SIG-M5 (cell line): ENCODE data around the gene SERF2.
A peak's percentile ranks its signal among the peaks of the same experiment; 100 is the strongest.
"Not testable (repeated sequence)": the region's sequence is repeated elsewhere in the genome, so short reads cannot be mapped to it uniquely, and the experiment has no call there.

Experiments
- DNase-seq: peaks from one replicate; lab custom pipeline; 2025; lab: John Stamatoyannopoulos, UW

Gene SERF2

DNA sequence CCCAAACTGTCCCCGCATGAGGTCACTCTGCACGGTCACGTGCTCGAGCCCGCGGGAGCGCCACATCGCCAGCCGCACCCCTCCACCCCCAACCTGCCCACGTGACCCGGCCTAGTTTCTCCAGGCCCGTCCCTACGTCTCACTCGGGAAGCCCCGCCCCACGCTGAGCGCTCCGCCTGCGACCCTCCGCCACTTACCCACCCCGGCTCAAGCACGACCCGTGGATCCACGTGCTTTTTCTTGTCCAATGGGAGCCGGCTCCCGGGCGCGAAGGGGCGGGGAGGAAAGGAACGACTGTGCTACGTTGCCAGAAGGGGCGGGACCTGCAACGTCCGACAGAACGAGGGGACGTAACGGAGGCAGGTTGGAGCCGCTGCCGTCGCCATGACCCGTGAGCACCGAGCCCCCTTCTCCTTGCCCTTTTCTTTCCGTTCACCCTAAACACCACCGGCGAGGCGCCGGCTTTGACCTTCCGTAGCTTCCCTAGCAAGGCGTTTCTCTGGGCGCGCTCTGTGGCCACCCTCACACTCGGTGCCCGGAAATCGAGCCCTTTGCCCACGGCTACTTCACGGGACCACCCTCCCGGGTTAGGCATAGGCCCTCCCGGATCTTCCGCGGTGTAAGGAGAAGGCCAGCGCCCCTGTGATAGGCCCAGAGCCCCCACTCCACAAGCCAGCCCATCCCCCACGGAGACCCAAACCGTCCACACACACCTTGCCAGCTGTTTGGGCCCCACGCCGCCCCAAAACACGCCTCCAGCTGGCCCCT lies at the start of gene SERF2:
TSS of gene SERF2 (plus strand) at position 328 of the 768 bp plus-strand sequence. CDS start at position 385, 57 bp downstream.
- DNase-seq: peak; percentile 91

DNA sequence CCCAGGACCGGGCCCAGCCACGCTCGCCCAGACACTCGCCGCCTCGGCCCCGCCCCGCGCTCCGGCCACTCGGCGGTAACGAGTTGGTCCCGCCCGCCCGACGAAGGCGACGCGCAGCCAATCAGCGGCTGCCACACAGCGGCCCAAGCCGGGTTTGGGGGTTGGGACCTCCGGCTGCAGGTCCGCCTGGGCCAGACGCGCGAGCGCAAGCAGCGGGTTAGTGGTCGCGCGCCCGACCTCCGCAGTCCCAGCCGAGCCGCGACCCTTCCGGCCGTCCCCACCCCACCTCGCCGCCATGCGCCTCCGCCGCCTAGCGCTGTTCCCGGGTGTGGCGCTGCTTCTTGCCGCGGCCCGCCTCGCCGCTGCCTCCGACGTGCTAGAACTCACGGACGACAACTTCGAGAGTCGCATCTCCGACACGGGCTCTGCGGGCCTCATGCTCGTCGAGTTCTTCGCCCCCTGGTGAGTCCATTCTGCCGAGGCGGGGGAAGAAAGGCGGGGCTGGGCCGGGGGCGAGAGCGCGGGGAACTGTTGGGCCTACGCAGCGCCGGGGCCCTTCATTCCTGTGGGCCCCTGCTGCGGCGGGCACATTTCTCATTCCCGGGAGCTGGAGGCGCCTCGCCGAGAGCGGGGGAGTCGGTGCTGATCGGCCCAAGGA lies 45.7 kb upstream of the SERF2 start, which contains the start of gene PDIA3:
TSS of gene PDIA3 (plus strand) at position 194 of the 658 bp plus-strand sequence. CDS start at position 296, 102 bp downstream.
- DNase-seq: not testable (repeated sequence)

GRCh38 chr15:43746903-43747309 lies 45.2 kb upstream of the SERF2 start:
- not testable (repeated sequence) for DNase-seq

DNA sequence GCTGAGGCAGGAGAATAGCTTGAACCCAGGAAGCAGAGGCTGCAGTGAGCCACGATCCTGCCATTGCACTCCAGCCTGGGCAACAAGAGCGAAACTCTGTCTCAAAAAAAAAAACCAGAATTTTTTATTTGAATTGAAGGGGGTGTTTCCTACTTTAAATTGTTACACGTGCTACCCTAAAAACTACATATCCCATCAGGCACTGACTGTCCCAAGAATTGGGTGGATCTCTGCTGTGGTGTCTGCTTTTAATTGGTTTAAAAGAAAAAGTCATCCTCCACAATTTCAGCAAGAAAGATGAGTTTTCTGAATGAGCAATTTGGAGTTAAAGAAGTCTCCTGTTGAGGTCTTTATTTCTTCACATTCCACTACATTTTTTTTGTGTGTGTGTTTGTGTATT lies 43.7 kb upstream of the SERF2 start:
- no peak for DNase-seq

- DNase-seq: no peak
Measured at GRCh38 chr15:43749690-43750345, 42.3 kb upstream of the SERF2 start.

- no peak for DNase-seq
Measured at GRCh38 chr15:43751885-43752284, 40.2 kb upstream of the SERF2 start.

DNA sequence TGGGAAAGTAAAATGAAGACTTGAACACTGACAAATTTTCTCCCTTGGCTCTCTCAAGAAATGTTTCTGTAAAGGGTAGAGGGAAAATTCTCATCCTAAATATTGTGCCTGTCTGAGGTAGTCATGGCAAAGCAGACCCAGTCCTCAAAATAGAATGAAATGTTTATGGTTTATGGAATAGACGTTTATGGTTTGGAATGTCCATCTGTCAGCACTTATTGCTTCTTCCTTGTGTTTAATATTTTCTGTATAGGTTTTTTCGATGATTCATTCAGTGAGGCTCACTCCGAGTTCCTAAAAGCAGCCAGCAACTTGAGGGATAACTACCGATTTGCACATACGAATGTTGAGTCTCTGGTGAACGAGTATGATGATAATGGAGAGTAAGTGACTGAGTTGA lies 29.3 kb upstream of the SERF2 start:
- no peak for DNase-seq

DNA sequence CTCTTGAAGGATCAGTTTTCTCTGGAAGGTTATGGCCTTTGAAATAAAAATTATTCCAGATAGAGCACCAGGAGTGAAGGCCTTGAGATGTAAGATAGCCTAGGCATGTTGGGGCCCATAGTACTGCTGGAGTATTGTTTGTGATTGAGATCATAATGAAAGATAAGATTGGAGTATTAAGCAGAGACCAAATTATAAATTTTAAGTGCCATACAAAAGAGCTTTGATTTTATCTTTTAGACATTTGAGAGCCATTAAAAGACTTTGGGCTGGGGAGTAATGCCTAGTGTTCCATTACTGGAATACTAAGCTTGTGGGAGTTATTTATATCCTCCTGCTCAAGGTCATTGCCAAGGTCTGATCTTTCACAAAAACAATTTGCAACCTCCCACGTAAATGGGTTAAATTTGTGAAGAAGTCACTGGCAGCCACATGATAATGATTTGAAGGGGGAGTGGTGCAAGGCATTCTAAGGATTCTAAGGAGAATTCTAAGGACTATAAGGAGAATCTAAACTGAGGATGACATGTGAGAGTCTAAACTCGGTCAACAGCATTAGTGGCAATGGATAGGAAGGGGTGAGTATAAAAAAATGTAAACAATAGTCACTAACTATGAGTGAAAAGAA lies 28.2 kb upstream of the SERF2 start:
- DNase-seq: no peak

DNA sequence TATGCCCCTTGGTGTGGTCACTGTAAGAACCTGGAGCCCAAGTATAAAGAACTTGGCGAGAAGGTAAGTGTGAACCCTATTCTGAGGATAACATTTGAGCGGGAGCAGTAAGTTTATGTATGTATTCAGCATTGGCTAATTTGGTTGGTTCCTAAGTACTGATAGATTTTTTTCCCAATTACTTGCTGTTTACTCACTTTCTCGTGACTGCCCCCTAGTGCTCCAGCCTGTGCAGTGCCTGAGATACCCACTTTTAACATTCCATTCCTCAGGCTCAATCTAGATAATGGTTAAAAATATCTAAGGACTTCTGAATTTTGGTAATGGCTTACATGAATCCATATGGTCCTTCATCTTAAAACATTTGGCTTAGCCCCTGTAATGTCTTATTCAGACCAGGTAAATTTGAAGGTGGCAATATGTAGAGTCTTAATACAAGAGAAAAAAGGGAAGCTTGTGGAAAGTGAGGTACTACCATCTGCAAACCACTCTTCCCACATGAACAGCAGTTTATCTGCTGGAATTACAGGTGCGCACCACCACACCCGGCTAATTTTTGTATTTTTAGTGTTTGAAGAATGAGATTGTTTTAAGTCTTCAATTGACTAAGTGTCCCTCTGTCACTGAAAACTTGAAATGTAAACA lies 22.4 kb upstream of the SERF2 start:
- no peak for DNase-seq

- no peak for DNase-seq
Measured at GRCh38 chr15:43771816-43772215, 20.3 kb upstream of the SERF2 start.

DNA sequence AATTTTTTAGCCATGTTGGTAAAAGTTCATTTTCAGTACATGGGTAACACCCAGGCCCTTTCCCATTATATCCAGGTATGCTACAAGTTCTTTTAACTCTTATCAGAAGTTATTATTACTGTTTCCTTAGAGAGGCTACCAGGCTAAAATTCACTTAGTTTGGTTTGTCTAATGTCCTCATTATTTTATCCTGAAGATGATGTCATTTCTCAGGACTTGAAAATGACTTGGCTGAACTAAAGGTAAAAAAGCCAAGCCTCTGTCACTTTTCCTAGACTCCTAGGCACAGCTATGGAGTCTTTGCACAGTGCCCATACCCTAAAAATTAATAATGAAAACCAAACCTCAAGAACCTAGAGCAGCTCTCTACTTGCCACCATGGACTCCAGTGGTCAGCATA lies 19.5 kb upstream of the SERF2 start:
- no peak for DNase-seq

- DNase-seq: no peak
Measured at GRCh38 chr15:43774062-43774461, 18.1 kb upstream of the SERF2 start.

DNA sequence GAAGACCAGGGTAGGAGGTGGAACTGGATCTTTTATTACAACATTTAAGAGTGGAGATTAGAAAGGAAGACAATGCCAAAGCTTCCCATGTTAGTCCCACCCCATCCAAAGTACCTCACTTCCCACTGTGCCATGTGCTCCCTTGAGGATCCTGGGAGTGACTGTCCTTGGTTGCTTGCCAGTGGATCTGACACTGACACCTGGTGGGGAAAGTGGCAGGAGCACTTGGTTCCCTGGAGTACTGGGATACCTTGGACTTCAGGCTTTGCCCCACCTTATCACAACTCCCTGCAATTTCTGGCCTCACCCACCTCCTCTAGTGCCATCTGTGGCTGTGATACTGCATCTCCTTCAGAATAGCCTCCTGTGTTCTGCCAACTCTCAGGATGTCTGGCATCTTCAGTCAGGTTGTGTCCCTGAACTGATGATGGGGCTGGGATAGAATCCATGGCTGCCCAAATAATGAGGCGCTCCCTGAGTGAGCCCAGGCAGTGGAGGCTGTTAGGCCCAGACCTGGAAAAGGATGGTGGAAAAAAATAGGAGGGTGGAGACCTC lies 16.6 kb upstream of the SERF2 start:
- no peak for DNase-seq

DNA sequence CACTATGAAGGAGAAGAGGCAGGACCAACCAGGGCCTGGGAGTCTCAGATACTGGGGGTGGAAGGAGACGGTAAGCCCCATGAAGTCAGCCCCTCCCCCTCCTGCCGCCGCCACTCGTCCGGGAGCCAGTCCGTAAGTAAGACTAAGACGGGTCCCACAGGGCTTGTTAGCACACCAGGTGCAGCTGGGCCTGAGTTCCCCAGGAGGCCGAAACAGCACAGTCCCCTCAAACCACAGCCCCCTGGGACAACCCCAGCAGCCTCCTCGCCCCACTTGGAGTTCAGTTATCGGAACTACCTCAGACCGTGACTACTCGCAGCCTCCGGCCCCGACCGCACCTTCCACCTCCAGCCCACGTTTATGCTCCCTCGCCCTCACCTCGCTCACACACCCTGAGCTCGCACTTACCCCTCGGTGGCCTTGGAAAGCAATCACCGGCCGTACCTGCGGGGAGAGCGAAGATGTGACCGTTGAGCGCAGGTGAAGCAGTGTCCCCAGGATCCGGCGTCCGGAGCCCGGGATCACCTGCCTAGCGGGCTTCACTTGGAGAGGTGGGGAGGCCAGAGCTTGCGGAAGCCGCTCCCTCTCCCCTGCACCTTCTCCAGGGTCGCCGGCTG lies 15.9 kb upstream of the SERF2 start:
- DNase-seq: no peak

DNA sequence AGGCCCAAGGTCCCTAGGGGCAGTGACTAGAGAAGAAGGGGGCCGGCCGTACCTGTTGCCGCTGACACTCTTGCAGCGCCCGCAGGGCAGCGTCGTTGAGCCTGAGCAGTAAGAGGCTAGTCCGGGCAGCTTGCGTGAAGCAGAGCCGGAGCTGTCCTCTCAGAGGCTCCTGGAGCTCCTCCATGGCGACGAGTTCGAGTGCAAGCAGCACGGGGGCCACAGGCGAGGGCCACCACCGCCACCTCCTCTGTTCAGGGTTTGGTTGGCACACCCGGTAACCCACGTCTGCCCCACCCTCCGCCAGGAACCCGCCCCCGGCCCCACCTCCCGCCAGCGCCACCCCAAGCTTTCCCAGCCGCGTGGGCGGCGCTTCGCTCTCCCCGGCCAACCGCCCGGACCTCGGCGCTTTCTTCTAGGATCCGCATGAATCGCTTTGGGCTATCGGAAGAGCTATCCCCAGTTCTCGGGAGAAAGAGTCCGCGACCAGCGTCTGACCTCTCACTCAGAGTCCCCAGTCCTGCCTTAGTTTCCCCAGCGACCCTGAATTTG lies 15.3 kb upstream of the SERF2 start, which contains the start of gene ELL3:
TSS of gene ELL3 (minus strand) at position 249 of the 549 bp plus-strand sequence. CDS start at position 184, 65 bp downstream.
- no peak for DNase-seq

GRCh38 chr15:43777267-43777914 lies 14.7 kb upstream of the SERF2 start:
- DNase-seq: no peak

GRCh38 chr15:43779016-43779415 lies 13.1 kb upstream of the SERF2 start:
- DNase-seq: no peak

- DNase-seq: no peak
Measured at GRCh38 chr15:43789409-43789808, 2.7 kb upstream of the SERF2 start.

DNA sequence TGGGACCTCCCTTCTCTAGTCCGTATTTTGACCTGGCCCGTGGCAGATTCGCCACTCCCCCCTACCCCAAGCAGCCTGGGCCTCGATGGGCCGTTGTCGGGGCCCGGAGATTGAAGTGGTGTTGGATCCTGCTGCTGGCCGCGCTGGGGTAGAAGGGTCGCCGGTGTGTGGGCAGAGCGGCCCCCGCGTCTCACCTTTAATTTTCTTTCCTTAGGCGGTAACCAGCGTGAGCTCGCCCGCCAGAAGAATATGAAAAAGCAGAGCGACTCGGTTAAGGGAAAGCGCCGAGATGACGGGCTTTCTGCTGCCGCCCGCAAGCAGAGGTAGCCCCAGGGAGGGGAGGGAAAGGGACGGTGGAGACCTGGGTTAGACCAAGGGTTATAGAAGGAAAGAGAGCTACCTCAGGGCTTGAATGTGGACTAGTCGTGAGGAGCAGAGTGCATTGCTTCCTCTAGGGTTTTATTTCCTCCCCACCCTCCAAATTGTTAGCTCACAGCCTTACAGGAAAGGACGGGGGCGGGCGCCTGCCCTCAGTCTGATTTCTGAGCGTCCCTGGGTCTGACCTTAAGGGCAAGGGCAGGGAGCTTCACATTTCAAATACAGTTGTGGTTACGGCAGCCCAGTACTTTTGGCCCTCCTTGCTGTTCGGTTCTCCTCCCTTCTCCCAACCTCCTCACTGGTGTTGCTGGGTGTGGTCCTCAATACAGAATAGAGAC lies 799 bp downstream of the SERF2 start:
- no peak for DNase-seq

- no peak for DNase-seq
Measured at GRCh38 chr15:43793647-43794046, 1.5 kb downstream of the SERF2 start.
